ENCODE measurements around the gene MMP8. TPM values are rescaled to one million over a fixed set of nuclear protein-coding genes. Genes with fewer than 3 reads are reported as not detected.

Gene MMP8
- total RNA-seq, 4 donors from 2014 or later: 0.24 to 0.45 TPM; not detected in 2

DNA sequence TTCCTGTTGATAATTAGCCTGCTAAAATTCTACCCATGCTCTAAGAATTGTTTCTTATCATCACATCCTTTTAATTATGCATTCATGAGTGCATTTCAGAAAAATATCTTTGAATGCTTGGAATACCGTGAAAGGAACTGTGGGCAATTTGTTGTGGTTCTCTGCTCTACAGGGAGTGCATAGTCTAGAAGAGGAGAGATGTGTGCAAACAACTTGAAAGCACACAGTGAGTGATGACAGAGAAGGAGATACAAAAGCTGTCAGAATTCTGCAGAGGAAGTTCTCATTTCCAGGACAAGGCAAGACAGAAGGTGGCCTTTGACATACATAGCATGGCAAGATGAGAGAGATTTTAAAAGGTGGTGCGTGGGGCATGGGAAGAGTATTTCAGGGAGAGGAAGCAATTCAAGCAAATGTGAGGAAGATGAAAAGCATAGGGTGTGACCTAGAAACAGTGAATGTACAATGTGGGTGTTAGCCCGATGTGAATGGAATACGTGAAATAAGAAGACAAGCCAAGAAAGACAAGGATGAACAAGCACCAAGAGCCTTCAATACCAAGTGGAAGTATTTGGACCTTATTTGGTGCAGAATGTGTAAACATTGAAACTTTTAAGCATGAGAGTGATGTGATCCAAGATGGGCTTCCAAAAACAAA, 5.0 kb downstream of the MMP8 start:
- no peak for DNase-seq
- no peak for TF ChIP-seq POLR2A (IDR thresholded peaks at IDR 0.05)
- TF ChIP-seq, protein P1, sequence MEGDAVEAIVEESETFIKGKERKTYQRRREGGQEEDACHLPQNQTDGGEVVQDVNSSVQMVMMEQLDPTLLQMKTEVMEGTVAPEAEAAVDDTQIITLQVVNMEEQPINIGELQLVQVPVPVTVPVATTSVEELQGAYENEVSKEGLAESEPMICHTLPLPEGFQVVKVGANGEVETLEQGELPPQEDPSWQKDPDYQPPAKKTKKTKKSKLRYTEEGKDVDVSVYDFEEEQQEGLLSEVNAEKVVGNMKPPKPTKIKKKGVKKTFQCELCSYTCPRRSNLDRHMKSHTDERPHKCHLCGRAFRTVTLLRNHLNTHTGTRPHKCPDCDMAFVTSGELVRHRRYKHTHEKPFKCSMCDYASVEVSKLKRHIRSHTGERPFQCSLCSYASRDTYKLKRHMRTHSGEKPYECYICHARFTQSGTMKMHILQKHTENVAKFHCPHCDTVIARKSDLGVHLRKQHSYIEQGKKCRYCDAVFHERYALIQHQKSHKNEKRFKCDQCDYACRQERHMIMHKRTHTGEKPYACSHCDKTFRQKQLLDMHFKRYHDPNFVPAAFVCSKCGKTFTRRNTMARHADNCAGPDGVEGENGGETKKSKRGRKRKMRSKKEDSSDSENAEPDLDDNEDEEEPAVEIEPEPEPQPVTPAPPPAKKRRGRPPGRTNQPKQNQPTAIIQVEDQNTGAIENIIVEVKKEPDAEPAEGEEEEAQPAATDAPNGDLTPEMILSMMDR (IDR thresholded peaks at IDR 0.05): no peak
- WGBS, 2 donors: 47 to 53% methylated on average over 4 of the region's 4 CpGs
- H3K36me3 ChIP-seq: no peaks in the 10 kb centered on the region
- no peaks in the 10 kb centered on the region for H3K9me3 ChIP-seq
- no peak overlapping the region for H3K27ac ChIP-seq
- H3K4me3 ChIP-seq (replicated peaks in 1 of 3): no peak overlapping the region
- intact Hi-C loops (cut with DNase I): no loop called here
- H3K4me1 ChIP-seq: no peaks in the 10 kb centered on the region
- no peaks in the 10 kb centered on the region for H3K27me3 ChIP-seq

DNA sequence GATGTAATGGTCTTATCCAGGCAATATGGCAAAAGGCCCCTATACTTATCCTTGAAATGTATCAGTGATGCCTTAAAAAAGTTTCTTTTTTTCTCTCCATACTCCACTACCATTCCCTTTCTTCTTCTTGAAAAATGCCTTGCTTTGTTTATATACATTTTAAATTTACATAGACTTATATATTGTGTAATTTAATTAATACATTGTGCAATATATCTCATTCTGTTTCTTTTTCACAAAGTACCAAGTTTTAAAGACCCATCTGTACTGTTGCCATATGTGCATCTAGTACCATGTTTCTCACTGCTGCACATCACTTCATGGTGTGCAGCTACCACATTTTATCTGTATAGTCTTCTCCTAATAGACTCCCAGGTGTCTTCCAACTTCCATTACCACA, 7.5 kb downstream of the MMP8 start:
- H3K9me3 ChIP-seq: no peaks in the 10 kb centered on the region
- no peaks in the 10 kb centered on the region for H3K4me1 ChIP-seq
- intact Hi-C loops (cut with DNase I): no loop called here
- no peak for DNase-seq
- no peak overlapping the region for H3K27ac ChIP-seq
- no peak overlapping the region for H3K4me3 ChIP-seq (replicated peaks in 1 of 3)
- no peaks in the 10 kb centered on the region for H3K36me3 ChIP-seq
- TF ChIP-seq, protein P1 (IDR thresholded peaks at IDR 0.05): no peak
- no peak for TF ChIP-seq POLR2A (IDR thresholded peaks at IDR 0.05)
- H3K27me3 ChIP-seq: no peaks in the 10 kb centered on the region

DNA sequence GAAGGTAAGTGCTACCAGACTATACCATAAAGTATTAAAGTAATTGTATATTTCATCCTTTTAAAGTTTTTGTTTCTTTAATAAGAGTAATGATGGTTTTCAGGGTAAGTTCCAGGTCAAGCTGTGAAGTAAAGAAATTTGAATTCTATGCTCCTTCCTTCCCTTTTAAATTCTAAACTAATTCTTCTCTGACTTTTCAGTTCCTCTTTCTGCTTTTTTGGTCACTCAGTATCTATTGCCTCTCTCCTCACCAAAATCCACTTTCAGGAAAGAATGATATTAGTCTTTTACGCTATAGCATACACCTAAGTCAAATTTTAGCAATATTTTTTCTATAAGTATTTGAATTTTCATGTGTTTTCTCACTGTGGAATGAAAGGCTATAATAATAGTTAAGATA, 8.2 kb downstream of the MMP8 start:
- H3K27ac ChIP-seq: no peak overlapping the region
- no peak overlapping the region for H3K4me3 ChIP-seq (replicated peaks in 1 of 3)
- DNase-seq: no peak
- H3K4me1 ChIP-seq: no peaks in the 10 kb centered on the region
- no peaks in the 10 kb centered on the region for H3K36me3 ChIP-seq
- no peaks in the 10 kb centered on the region for H3K9me3 ChIP-seq
- WGBS, 2 donors: 86% methylated on average over 1 of the region's 1 CpG
- intact Hi-C loops (cut with DNase I): no loop called here
- no peaks in the 10 kb centered on the region for H3K27me3 ChIP-seq
- TF ChIP-seq POLR2A (IDR thresholded peaks at IDR 0.05): no peak
- TF ChIP-seq, protein P1 (IDR thresholded peaks at IDR 0.05): no peak

DNA sequence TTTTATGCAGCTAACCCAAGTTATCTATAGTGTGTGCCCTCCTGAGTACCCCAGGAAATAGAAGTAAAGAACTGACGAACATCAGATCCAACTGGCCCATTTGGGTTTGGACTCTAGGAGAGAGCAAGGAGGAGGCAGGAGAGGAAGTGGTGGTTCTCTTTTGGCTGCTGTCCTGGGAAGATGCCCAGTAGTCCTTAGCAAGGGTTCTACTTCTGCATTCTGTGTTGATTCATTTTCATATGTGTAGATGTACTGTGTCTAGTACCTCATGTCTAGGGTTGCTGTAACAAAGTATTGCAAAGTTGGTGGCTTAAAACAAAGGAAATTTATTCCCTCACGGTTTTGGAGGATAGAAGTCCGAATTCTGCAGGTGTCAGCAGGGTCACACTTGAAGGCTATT, 12.6 kb downstream of the MMP8 start:
- DNase-seq: no peak
- Histone ChIP-seq H3K4me1 (no peaks in the 10 kb centered on the region), H3K27ac (no peak overlapping the region), H3K27me3 (no peaks in the 10 kb centered on the region), H3K9me3 (no peaks in the 10 kb centered on the region), H3K4me3 (replicated peaks in 1 of 3) (no peak overlapping the region), H3K36me3 (no peaks in the 10 kb centered on the region)
- WGBS, 2 donors: 76 to 87% methylated on average over 3 of the region's 3 CpGs
- no peak for TF ChIP-seq POLR2A (IDR thresholded peaks at IDR 0.05)
- TF ChIP-seq, protein P1 (IDR thresholded peaks at IDR 0.05): no peak
- intact Hi-C loops (cut with DNase I): no loop called here

DNA sequence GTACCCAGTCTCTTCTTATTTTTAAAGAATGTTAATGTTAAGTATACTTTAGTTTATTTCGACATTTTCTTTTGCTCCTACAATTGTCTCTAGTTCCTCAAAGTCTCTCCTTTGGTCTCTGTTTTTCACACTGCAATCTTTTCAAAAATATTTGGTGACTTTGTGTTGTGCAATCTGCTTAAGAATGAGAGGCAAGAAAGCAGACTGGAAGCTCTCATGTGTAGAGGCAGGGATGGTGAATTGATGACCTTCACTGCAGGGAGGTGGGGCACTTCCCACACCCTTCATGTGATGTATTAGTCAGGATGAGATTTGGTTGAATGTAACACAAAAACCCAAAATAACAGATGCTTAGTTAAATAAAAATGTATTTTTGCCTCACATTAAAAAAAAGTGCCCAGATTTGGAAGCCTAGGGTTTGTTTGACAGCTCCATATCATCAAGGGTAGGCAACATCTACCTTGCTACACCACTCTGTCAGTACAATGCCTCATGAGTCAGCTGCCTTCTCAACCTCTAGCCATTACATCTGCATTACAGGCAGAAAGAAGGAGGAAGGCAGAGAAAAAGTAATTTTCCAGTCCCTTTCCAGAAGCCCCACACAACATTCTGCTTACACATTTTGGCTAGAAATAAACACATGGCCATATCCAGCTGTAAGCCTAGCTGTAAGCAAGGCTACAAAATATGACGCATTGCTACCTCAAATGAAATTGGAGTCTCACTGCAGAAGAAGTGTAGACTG, 15.4 kb downstream of the MMP8 start:
- H3K4me3 ChIP-seq (replicated peaks in 1 of 3): no peak overlapping the region
- H3K4me1 ChIP-seq: no peaks in the 10 kb centered on the region
- H3K9me3 ChIP-seq: no peaks in the 10 kb centered on the region
- H3K27ac ChIP-seq: no peak overlapping the region
- H3K36me3 ChIP-seq: no peaks in the 10 kb centered on the region
- TF ChIP-seq POLR2A (IDR thresholded peaks at IDR 0.05): no peak
- TF ChIP-seq, protein P1 (IDR thresholded peaks at IDR 0.05): no peak
- intact Hi-C loops (cut with DNase I): no loop called here
- DNase-seq: no peak
- 89 to 94% methylated on average over 2 of the region's 2 CpGs for WGBS, 2 donors
- H3K27me3 ChIP-seq: no peaks in the 10 kb centered on the region

Data from thyroid gland (tissue), 4 donors.